HEK293 (cell line): ENCODE results near the gene CASZ1.

Source experiments
- CTCF ChIA-PET: fragments of 350-600 bp; formaldehyde crosslinking; extraction: SDS; loops from one replicate; lab custom pipeline; 2021; ENCODE audit warnings: antibody characterized with exemption; lab: Yijun Ruan, JAX
- POLR2A ChIA-PET: fragments of 300-600 bp; formaldehyde crosslinking; extraction: SDS; loops from one replicate; lab custom pipeline; 2020; ENCODE audit warnings: antibody characterized with exemption, inconsistent platforms; lab: Yijun Ruan, JAX
- H3K27ac ChIP-seq: fragments of 200-500 bp; sonication (Bioruptor generic); 2 replicates; pipeline ENCODE4 v1.5.1; 2014; ENCODE audit warnings: low read depth, low read length, control low read depth, inconsistent platforms; ENCODE audit errors: extremely low read depth
- H3K36me3 ChIP-seq, 2 experiments: fragments of 200-500 bp in 1 of 2; sonication (Bioruptor generic) in 1 of 2; 1 replicate in 1 of 2; 2 replicates in 1 of 2; pipeline ENCODE4 v1.5.1; 2014 to 2017; ENCODE audit warnings: inconsistent platforms in 2 of 2, low read length in 2 of 2; ENCODE audit not compliant: control insufficient read depth in 2 of 2, insufficient read depth in 1 of 2
- H3K4me1 ChIP-seq: fragments of 200-500 bp; sonication (Bioruptor generic); 2 replicates; pipeline ENCODE4 v1.5.1; 2014; ENCODE audit warnings: mild to moderate bottlenecking, low read length, inconsistent platforms; ENCODE audit not compliant: control insufficient read depth, insufficient read depth
- H3K4me3 ChIP-seq: 2 replicates; pipeline ENCODE4 v1.5.1; 2011; ENCODE audit warnings: low read depth, mild to moderate bottlenecking, control low read depth, low read length, moderate library complexity
- H3K9me3 ChIP-seq: fragments of 200-500 bp; sonication (Bioruptor generic); 2 replicates; pipeline ENCODE4 v1.5.1; 2014; ENCODE audit warnings: low read depth, low read length, inconsistent platforms; ENCODE audit not compliant: control insufficient read depth, insufficient read depth
- KLF7 ChIP-seq: fragments of 450-650 bp; formaldehyde crosslinking; IDR thresholded peaks from 2 replicates; pipeline ENCODE4 v1.5.1; 2016; ENCODE audit warnings: missing biosample characterization, missing genetic modification characterization, borderline replicate concordance
- PRDM6 ChIP-seq: fragments of 450-650 bp; formaldehyde crosslinking; IDR thresholded peaks from 2 replicates; pipeline ENCODE4 v1.5.1; 2017; ENCODE audit warnings: missing biosample characterization, missing genetic modification characterization
- YY1 ChIP-seq: fragments of 450-650 bp; formaldehyde crosslinking; IDR thresholded peaks from 2 replicates; pipeline ENCODE4 v1.5.1; 2018; ENCODE audit warnings: missing biosample characterization, missing genetic modification characterization
- ZBTB1 ChIP-seq: fragments of 450-650 bp; formaldehyde crosslinking; IDR thresholded peaks from 2 replicates; pipeline ENCODE4 v1.5.1; 2016; ENCODE audit warnings: missing biosample characterization, missing genetic modification characterization
- ZBTB10 ChIP-seq: fragments of 450-650 bp; formaldehyde crosslinking; IDR thresholded peaks from 2 replicates; pipeline ENCODE4 v1.5.1; 2016; ENCODE audit warnings: missing biosample characterization, missing genetic modification characterization
- ZBTB17 ChIP-seq: fragments of 450-650 bp; formaldehyde crosslinking; IDR thresholded peaks from 2 replicates; pipeline ENCODE4 v1.5.1; 2016; ENCODE audit warnings: missing biosample characterization, missing genetic modification characterization
- ZBTB48 ChIP-seq: fragments of 450-650 bp; formaldehyde crosslinking; IDR thresholded peaks from 2 replicates; pipeline ENCODE4 v1.5.1; 2016; ENCODE audit warnings: missing biosample characterization, missing genetic modification characterization
- ZFHX2 ChIP-seq: fragments of 450-650 bp; formaldehyde crosslinking; conservative IDR thresholded peaks from 2 replicates; pipeline ENCODE4 v1.5.1; 2016; ENCODE audit warnings: missing biosample characterization, missing genetic modification characterization
- ZNF132 ChIP-seq: fragments of 450-650 bp; formaldehyde crosslinking; IDR thresholded peaks from 2 replicates; pipeline ENCODE4 v1.5.1; 2017; ENCODE audit warnings: missing biosample characterization, missing genetic modification characterization, borderline replicate concordance
- ZNF175 ChIP-seq: fragments of 450-650 bp; formaldehyde crosslinking; IDR thresholded peaks from 2 replicates; pipeline ENCODE4 v1.5.1; 2016; ENCODE audit warnings: missing biosample characterization, missing genetic modification characterization
- ZNF214 ChIP-seq: fragments of 450-650 bp; formaldehyde crosslinking; IDR thresholded peaks from 2 replicates; pipeline ENCODE4 v1.5.1; 2017; ENCODE audit warnings: missing biosample characterization, mild to moderate bottlenecking, missing genetic modification characterization, borderline replicate concordance
- ZNF350 ChIP-seq: fragments of 450-650 bp; formaldehyde crosslinking; IDR thresholded peaks from 2 replicates; pipeline ENCODE4 v1.5.0; 2017; ENCODE audit warnings: missing biosample characterization, mild to moderate bottlenecking, missing genetic modification characterization
- ZNF530 ChIP-seq: fragments of 450-650 bp; formaldehyde crosslinking; IDR thresholded peaks from 2 replicates; pipeline ENCODE4 v1.5.1; 2016; ENCODE audit warnings: low read depth, missing biosample characterization, missing genetic modification characterization
- ZNF585B ChIP-seq: fragments of 450-650 bp; formaldehyde crosslinking; IDR thresholded peaks from 2 replicates; pipeline ENCODE4 v1.5.1; 2016; ENCODE audit warnings: missing biosample characterization, missing genetic modification characterization
- ZNF610 ChIP-seq: fragments of 450-650 bp; formaldehyde crosslinking; IDR thresholded peaks from 2 replicates; pipeline ENCODE4 v1.5.1; 2016; ENCODE audit warnings: missing biosample characterization, missing genetic modification characterization, borderline replicate concordance
- ZNF623 ChIP-seq: fragments of 450-650 bp; formaldehyde crosslinking; IDR thresholded peaks from 2 replicates; pipeline ENCODE4 v1.5.1; 2016; ENCODE audit warnings: missing biosample characterization, missing genetic modification characterization
- ZNF830 ChIP-seq: fragments of 450-650 bp; IDR thresholded peaks from 2 replicates; pipeline ENCODE4 v1.5.0; 2018; ENCODE audit warnings: missing biosample characterization, missing genetic modification characterization, low read depth, mild to moderate bottlenecking, moderate library complexity
- TF ChIP-seq, protein P1 (sequence below): fragments of 450-650 bp; formaldehyde crosslinking; IDR thresholded peaks from 2 replicates; pipeline ENCODE4 v1.5.1; 2016; ENCODE audit warnings: missing biosample characterization, missing genetic modification characterization
- TF ChIP-seq, protein P2 (sequence below): fragments of 450-650 bp; formaldehyde crosslinking; IDR thresholded peaks from 2 replicates; pipeline ENCODE4 v1.5.1; 2016; ENCODE audit warnings: missing biosample characterization, missing genetic modification characterization
- TF ChIP-seq, protein P3 (sequence below): fragments of 450-650 bp; formaldehyde crosslinking; IDR thresholded peaks from 2 replicates; pipeline ENCODE4 v1.5.1; 2016; ENCODE audit warnings: missing biosample characterization, missing genetic modification characterization, borderline replicate concordance

Gene CASZ1

GRCh38 chr1:10793129-10793651, 3.3 kb downstream of the CASZ1 start:
- ChIA-PET POLR2A (interaction anchor here (0.6 kb wide), 1 partner anchor 17 kb away, joined by 3 read pairs; no protein-coding TSS in a partner anchor), CTCF (interaction anchor here (0.6 to 0.7 kb wide), 4 partner anchors 14 to 257 kb away, joined by 4 to 6 read pairs (median 4); no protein-coding TSS in a partner anchor)
- no peaks in the 10 kb centered on the region for H3K36me3 ChIP-seq
- no peaks in the 10 kb centered on the region for H3K9me3 ChIP-seq
- peak overlapping the region; percentile 57 for H3K4me3 ChIP-seq
- peaks cover 17% of the 10 kb centered on the region for H3K4me1 ChIP-seq
- H3K27ac ChIP-seq = no peak overlapping the region
- no peak for TF ChIP-seq ZNF623 (tag by site-specific recombination)
- TF ChIP-seq, protein P1, sequence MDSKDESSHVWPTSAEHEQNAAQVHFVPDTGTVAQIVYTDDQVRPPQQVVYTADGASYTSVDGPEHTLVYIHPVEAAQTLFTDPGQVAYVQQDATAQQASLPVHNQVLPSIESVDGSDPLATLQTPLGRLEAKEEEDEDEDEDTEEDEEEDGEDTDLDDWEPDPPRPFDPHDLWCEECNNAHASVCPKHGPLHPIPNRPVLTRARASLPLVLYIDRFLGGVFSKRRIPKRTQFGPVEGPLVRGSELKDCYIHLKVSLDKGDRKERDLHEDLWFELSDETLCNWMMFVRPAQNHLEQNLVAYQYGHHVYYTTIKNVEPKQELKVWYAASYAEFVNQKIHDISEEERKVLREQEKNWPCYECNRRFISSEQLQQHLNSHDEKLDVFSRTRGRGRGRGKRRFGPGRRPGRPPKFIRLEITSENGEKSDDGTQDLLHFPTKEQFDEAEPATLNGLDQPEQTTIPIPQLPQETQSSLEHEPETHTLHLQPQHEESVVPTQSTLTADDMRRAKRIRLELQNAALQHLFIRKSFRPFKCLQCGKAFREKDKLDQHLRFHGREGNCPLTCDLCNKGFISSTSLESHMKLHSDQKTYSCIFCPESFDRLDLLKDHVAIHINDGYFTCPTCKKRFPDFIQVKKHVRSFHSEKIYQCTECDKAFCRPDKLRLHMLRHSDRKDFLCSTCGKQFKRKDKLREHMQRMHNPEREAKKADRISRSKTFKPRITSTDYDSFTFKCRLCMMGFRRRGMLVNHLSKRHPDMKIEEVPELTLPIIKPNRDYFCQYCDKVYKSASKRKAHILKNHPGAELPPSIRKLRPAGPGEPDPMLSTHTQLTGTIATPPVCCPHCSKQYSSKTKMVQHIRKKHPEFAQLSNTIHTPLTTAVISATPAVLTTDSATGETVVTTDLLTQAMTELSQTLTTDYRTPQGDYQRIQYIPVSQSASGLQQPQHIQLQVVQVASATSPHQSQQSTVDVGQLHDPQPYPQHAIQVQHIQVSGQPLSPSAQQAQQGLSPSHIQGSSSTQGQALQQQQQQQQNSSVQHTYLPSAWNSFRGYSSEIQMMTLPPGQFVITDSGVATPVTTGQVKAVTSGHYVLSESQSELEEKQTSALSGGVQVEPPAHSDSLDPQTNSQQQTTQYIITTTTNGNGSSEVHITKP (tag by site-specific recombination) = 0 out of 2 replicates have a peak, but pooled peaks have one; percentile 5
- TF ChIP-seq, protein P2, sequence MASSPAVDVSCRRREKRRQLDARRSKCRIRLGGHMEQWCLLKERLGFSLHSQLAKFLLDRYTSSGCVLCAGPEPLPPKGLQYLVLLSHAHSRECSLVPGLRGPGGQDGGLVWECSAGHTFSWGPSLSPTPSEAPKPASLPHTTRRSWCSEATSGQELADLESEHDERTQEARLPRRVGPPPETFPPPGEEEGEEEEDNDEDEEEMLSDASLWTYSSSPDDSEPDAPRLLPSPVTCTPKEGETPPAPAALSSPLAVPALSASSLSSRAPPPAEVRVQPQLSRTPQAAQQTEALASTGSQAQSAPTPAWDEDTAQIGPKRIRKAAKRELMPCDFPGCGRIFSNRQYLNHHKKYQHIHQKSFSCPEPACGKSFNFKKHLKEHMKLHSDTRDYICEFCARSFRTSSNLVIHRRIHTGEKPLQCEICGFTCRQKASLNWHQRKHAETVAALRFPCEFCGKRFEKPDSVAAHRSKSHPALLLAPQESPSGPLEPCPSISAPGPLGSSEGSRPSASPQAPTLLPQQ = peak; percentile 94
- TF ChIP-seq KLF7 (tag by site-specific recombination) = no peak
- no peak for TF ChIP-seq ZFHX2 (tag by site-specific recombination)
- TF ChIP-seq ZBTB17 (tag by site-specific recombination) = peak; percentile 16; the same call in 1 of the 2 replicates
- TF ChIP-seq, protein P3, sequence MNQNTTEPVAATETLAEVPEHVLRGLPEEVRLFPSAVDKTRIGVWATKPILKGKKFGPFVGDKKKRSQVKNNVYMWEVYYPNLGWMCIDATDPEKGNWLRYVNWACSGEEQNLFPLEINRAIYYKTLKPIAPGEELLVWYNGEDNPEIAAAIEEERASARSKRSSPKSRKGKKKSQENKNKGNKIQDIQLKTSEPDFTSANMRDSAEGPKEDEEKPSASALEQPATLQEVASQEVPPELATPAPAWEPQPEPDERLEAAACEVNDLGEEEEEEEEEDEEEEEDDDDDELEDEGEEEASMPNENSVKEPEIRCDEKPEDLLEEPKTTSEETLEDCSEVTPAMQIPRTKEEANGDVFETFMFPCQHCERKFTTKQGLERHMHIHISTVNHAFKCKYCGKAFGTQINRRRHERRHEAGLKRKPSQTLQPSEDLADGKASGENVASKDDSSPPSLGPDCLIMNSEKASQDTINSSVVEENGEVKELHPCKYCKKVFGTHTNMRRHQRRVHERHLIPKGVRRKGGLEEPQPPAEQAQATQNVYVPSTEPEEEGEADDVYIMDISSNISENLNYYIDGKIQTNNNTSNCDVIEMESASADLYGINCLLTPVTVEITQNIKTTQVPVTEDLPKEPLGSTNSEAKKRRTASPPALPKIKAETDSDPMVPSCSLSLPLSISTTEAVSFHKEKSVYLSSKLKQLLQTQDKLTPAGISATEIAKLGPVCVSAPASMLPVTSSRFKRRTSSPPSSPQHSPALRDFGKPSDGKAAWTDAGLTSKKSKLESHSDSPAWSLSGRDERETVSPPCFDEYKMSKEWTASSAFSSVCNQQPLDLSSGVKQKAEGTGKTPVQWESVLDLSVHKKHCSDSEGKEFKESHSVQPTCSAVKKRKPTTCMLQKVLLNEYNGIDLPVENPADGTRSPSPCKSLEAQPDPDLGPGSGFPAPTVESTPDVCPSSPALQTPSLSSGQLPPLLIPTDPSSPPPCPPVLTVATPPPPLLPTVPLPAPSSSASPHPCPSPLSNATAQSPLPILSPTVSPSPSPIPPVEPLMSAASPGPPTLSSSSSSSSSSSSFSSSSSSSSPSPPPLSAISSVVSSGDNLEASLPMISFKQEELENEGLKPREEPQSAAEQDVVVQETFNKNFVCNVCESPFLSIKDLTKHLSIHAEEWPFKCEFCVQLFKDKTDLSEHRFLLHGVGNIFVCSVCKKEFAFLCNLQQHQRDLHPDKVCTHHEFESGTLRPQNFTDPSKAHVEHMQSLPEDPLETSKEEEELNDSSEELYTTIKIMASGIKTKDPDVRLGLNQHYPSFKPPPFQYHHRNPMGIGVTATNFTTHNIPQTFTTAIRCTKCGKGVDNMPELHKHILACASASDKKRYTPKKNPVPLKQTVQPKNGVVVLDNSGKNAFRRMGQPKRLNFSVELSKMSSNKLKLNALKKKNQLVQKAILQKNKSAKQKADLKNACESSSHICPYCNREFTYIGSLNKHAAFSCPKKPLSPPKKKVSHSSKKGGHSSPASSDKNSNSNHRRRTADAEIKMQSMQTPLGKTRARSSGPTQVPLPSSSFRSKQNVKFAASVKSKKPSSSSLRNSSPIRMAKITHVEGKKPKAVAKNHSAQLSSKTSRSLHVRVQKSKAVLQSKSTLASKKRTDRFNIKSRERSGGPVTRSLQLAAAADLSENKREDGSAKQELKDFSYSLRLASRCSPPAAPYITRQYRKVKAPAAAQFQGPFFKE = no peak
- TF ChIP-seq PRDM6 (tag by site-specific recombination) = no peak; the same call in none of the 2 replicates
- no peak for TF ChIP-seq ZNF350 (tag by site-specific recombination)
- TF ChIP-seq ZBTB10 (tag by site-specific recombination) = no peak
- no peak for TF ChIP-seq ZNF530
- no peak for TF ChIP-seq ZNF214 (tag by site-specific recombination)
- TF ChIP-seq ZNF610 = peak; percentile 14; the same call in 1 of the 2 replicates
- no peak for TF ChIP-seq ZBTB1 (tag by site-specific recombination)
- no peak for TF ChIP-seq YY1 (tag by site-specific recombination)
- TF ChIP-seq ZNF132 (tag by site-specific recombination) = no peak
- no peak for TF ChIP-seq ZBTB48 (tag by site-specific recombination)
- no peak for TF ChIP-seq ZNF830
- TF ChIP-seq ZNF585B = no peak
- no peak for TF ChIP-seq ZNF175 (tag by site-specific recombination)
